ENCODE results near the gene RGS10. TPM values are rescaled to one million over a fixed set of nuclear protein-coding genes. Genes with fewer than 3 reads are reported as not detected.

RGS10 gene
- total RNA-seq (2013) = 130 TPM
- polyA plus RNA-seq (10 to 100 TPM; 57.1 to 87.2 (median 75.8) TPM), polyA minus RNA-seq (16.2 and 27.8 TPM in 2 replicates), total RNA-seq (4.9 to 45.0 (median 35.7) reads per million in 11 experiments)

DNA sequence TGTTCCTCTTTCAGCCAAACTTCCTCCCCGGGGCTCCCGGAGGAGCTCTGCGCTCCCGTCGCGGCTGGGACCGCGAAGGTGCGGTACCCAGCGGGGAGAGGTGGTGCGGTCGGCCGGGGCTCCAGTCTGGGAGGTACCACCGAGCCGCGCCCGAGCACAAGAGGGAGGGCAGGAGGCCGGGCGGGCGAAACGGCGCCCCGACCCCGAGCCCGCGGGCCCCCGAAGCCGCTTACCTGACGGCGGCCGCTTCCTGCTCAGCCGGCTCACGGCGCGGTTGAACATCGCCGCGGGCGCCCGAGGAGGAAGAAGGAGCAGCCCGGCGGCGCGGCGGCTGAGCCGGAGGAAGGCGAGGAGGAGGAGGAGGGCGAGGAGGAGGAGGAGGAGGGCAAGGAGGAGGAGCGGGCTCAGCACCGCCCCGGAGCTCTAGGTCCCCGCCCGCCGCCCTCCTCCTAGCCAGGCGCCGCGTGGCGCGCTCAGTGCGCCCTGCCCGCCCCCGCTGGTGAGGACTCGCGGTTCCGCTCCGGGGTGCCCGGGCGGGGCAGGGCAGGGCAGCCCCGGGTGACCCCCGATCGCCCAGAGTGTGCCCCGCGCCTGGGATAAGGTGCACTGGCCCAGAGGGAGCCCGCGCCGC, at the start of gene RGS10:
RGS10 (minus strand) TSS at position 363 of the 631 bp plus-strand sequence; CDS start at position 282, 81 bp downstream.
- TF ChIP-seq, protein P1, sequence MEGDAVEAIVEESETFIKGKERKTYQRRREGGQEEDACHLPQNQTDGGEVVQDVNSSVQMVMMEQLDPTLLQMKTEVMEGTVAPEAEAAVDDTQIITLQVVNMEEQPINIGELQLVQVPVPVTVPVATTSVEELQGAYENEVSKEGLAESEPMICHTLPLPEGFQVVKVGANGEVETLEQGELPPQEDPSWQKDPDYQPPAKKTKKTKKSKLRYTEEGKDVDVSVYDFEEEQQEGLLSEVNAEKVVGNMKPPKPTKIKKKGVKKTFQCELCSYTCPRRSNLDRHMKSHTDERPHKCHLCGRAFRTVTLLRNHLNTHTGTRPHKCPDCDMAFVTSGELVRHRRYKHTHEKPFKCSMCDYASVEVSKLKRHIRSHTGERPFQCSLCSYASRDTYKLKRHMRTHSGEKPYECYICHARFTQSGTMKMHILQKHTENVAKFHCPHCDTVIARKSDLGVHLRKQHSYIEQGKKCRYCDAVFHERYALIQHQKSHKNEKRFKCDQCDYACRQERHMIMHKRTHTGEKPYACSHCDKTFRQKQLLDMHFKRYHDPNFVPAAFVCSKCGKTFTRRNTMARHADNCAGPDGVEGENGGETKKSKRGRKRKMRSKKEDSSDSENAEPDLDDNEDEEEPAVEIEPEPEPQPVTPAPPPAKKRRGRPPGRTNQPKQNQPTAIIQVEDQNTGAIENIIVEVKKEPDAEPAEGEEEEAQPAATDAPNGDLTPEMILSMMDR (IDR thresholded peaks at IDR 0.05) = no peak
- Mint-ChIP-seq H3K36me3 (peaks cover 2 to 4% of the 10 kb centered on the region in 2 donors), H3K4me3 (peak within 1 kb of the TSS; percentile 83 to 90), H3K9me3 (peaks cover 0 to 2% (median 0%) of the 10 kb centered on the region in 7 donors), H3K27me3 (ENCODE audit: low read depth in 3 of 3) (peaks cover 10 to 18% (median 13%) of the 10 kb centered on the region in 3 donors), H3K27ac (peak within 1 kb of the TSS; percentile 37 to 78 (median 56)), H3K4me1 (peaks cover 48% of the 10 kb centered on the region)
- Histone ChIP-seq H3K27ac (ENCODE audit: low read depth in 1 of 2, low read length in 2 of 2) (peak within 1 kb of the TSS; percentile 33 to 69), H2AFZ (ENCODE audit: insufficient read depth, low read depth, low read length, poor library complexity, severe bottlenecking) (peak within 1 kb of the TSS; percentile 87), H3K4me2 (replicated peaks; ENCODE audit: extremely low read depth, low read length, poor library complexity, severe bottlenecking) (peak within 1 kb of the TSS; percentile 84), H3K36me3 (replicated peaks in 1 of 2; ENCODE audit: control insufficient read depth in 1 of 2, insufficient read depth in 2 of 2, low read length in 2 of 2) (no peaks in the 10 kb centered on the region), H3K4me1 (ENCODE audit: control insufficient read depth in 1 of 2, insufficient read depth in 2 of 2, low read length in 2 of 2) (peaks cover 34 to 54% of the 10 kb centered on the region in 2 donors), H3K79me2 (ENCODE audit: insufficient read depth, low read length) (peaks cover 41% of the 10 kb centered on the region), H3K4me3 (replicated peaks in 1 of 3; ENCODE audit: low read depth in 2 of 3, low read length in 3 of 3) (peak within 1 kb of the TSS; percentile 67 to 85 (median 72)), H3K9ac (ENCODE audit: insufficient read depth, low read length, poor library complexity, severe bottlenecking) (peak within 1 kb of the TSS; percentile 72), H4K20me1 (ENCODE audit: insufficient read depth, low read length) (peaks cover 46% of the 10 kb centered on the region), H3K9me3 (replicated peaks in 1 of 2; ENCODE audit: control insufficient read depth in 1 of 2, insufficient read depth in 1 of 2, low read length in 2 of 2) (no peaks in the 10 kb centered on the region), H3K27me3 (ENCODE audit: control insufficient read depth in 2 of 2, insufficient read depth in 2 of 2, low read length in 2 of 2) (peaks cover 0 to 11% of the 10 kb centered on the region in 2 donors)
- peak; percentile 54 to 64 (median 55) for DNase-seq
- intact Hi-C loops (cut with micrococcal nuclease) = no loop called here
- under 1% methylated on average over 69 of the region's 76 CpGs for WGBS (ENCODE audit: insufficient coverage)

DNA sequence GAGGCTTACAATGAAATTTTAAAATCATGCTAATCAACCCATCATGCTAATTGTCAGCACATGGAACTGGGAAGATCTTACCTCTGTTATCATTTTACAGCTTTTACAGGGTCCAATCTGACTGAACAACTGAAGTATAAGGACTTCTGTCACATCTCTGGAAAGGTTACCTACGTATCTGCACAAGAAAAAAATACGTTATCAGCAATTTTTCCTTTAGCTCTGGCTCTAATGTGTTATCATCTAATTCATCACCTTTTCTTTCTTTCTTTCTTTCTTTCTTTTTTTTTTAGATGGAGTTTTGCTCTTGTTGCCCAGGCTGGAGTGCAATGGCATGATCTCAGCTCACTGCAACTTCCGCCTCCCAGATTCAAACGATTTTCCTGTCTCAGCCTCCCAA, 45.6 kb upstream of the RGS10 start:
- intact Hi-C loops (cut with micrococcal nuclease) = no loop called here
- WGBS (ENCODE audit: insufficient coverage) = no CpG with 5 or more reads among the region's 4 CpGs
- Mint-ChIP-seq H3K27me3 (ENCODE audit: low read depth in 3 of 3) (no peaks in the 10 kb centered on the region), H3K4me3 (no peak overlapping the region), H3K36me3 (peaks cover 11 to 24% of the 10 kb centered on the region in 2 donors), H3K9me3 (no peaks in the 10 kb centered on the region), H3K4me1 (peaks cover 17% of the 10 kb centered on the region), H3K27ac (no peak overlapping the region)
- TF ChIP-seq, protein P1 (IDR thresholded peaks at IDR 0.05) = no peak
- Histone ChIP-seq H3K36me3 (replicated peaks in 1 of 2; ENCODE audit: control insufficient read depth in 1 of 2, insufficient read depth in 2 of 2, low read length in 2 of 2) (peaks cover 44 to 64% of the 10 kb centered on the region in 2 donors), H3K79me2 (ENCODE audit: insufficient read depth, low read length) (peaks cover 99% of the 10 kb centered on the region), H3K9ac (ENCODE audit: insufficient read depth, low read length, poor library complexity, severe bottlenecking) (no peak overlapping the region), H3K4me2 (replicated peaks; ENCODE audit: extremely low read depth, low read length, poor library complexity, severe bottlenecking) (no peak overlapping the region), H3K9me3 (replicated peaks in 1 of 2; ENCODE audit: control insufficient read depth in 1 of 2, insufficient read depth in 1 of 2, low read length in 2 of 2) (no peaks in the 10 kb centered on the region), H4K20me1 (ENCODE audit: insufficient read depth, low read length) (peaks cover 98% of the 10 kb centered on the region), H2AFZ (ENCODE audit: insufficient read depth, low read depth, low read length, poor library complexity, severe bottlenecking) (no peak overlapping the region), H3K27me3 (ENCODE audit: control insufficient read depth in 2 of 2, insufficient read depth in 2 of 2, low read length in 2 of 2) (no peaks in the 10 kb centered on the region), H3K4me3 (replicated peaks in 1 of 3; ENCODE audit: low read depth in 2 of 3, low read length in 3 of 3) (no peak overlapping the region), H3K27ac (ENCODE audit: low read depth in 1 of 2, low read length in 2 of 2) (no peak overlapping the region), H3K4me1 (ENCODE audit: control insufficient read depth in 1 of 2, insufficient read depth in 2 of 2, low read length in 2 of 2) (peaks cover 8 to 13% of the 10 kb centered on the region in 2 donors)
- DNase-seq = no peak
